OCI-LY7 (cell line): Measurements from ENCODE around the gene SERPINE2. TPM values are rescaled to one million over a fixed set of nuclear protein-coding genes. Genes with fewer than 3 reads are reported as not detected.
"Not testable (repeated sequence)": the region's sequence is repeated elsewhere in the genome, so short reads cannot be mapped to it uniquely, and the experiment has no call there.

Experiments used
- BruUV-seq: library from RNA; stranded (reverse); fragments of 400-500 nt; replicated peaks from 2 replicates; lab custom pipeline; 2021; lab: Mats Ljungman, UMichigan
- CTCF ChIA-PET: fragments of 300-600 bp; sonication (Branson Sonifier 250); formaldehyde crosslinking; loops from one replicate; lab custom pipeline; 2022; ENCODE audit warnings: antibody characterized with exemption; ENCODE audit not compliant: unreplicated experiment; lab: Charles Lee
- POLR2A ChIA-PET: fragments of 300-600 bp; sonication (Branson Sonifier 250); formaldehyde crosslinking; loops from one replicate; lab custom pipeline; 2022; ENCODE audit warnings: antibody characterized with exemption; lab: Charles Lee
- DNase-seq: peaks from one replicate; pipeline ENCODE4 v3.0.0-alpha.2; 2015; ENCODE audit warnings: low spot score
- H2AFZ ChIP-seq: fragments of 200-600 bp; sonication (generic), shearing (Covaris generic); 2 replicates; pipeline ENCODE4 v1.6.1; 2014; ENCODE audit warnings: mild to moderate bottlenecking, antibody characterized with exemption, low read length, moderate library complexity
- H3K27ac ChIP-seq: fragments of 200-600 bp; sonication (generic); 2 replicates; pipeline ENCODE4 v1.5.1; 2014; ENCODE audit warnings: mixed run types, low read depth, mild to moderate bottlenecking, moderate library complexity, low read length, inconsistent platforms; ENCODE audit not compliant: poor library complexity, severe bottlenecking
- H3K36me3 ChIP-seq: fragments of 200-600 bp; sonication (generic); 2 replicates; pipeline ENCODE4 v1.6.1; 2014; ENCODE audit warnings: mild to moderate bottlenecking, antibody characterized with exemption, low read length, moderate library complexity, mixed read lengths; ENCODE audit not compliant: insufficient read depth
- H3K4me1 ChIP-seq: fragments of 200-600 bp; sonication (generic); 2 replicates; pipeline ENCODE4 v1.5.1; 2014; ENCODE audit warnings: mild to moderate bottlenecking, low read length; ENCODE audit not compliant: insufficient read depth, poor library complexity, severe bottlenecking
- H3K4me2 ChIP-seq: fragments of 200-600 bp; sonication (generic); 2 replicates; pipeline ENCODE4 v1.6.1; 2014; ENCODE audit warnings: mild to moderate bottlenecking, low read length
- H3K4me3 ChIP-seq: fragments of 200-600 bp; sonication (generic); 2 replicates; pipeline ENCODE4 v1.5.1; 2014; ENCODE audit warnings: mild to moderate bottlenecking, low read depth, low read length; ENCODE audit not compliant: poor library complexity, severe bottlenecking
- H3K79me2 ChIP-seq: fragments of 200-600 bp; sonication (generic); 2 replicates; pipeline ENCODE4 v1.6.1; 2016; ENCODE audit warnings: low read depth, mild to moderate bottlenecking, low read length, moderate library complexity, mixed read lengths; ENCODE audit not compliant: insufficient read depth
- H3K9me2 ChIP-seq: fragments of 200-600 bp; sonication (generic); 2 replicates; pipeline ENCODE4 v1.6.1; 2016; ENCODE audit warnings: mild to moderate bottlenecking, low read length, mixed read lengths; ENCODE audit not compliant: insufficient read depth
- H3K9me3 ChIP-seq: fragments of 200-600 bp; sonication (generic); 2 replicates; pipeline ENCODE4 v1.6.1; 2014; ENCODE audit warnings: mild to moderate bottlenecking, mixed run types, low read length, mixed read lengths
- H4K20me1 ChIP-seq: fragments of 200-600 bp; sonication (generic); 2 replicates; pipeline ENCODE4 v1.6.1; 2014; ENCODE audit warnings: mild to moderate bottlenecking, antibody characterized with exemption, low read length, moderate library complexity, mixed read lengths; ENCODE audit not compliant: insufficient read depth
- EZH2phosphoT487 ChIP-seq: fragments of 200-600 bp; sonication (generic); IDR thresholded peaks from 2 replicates; pipeline ENCODE4 v1.6.1; 2018; ENCODE audit warnings: low read depth, borderline replicate concordance, mild to moderate bottlenecking, mixed run types, antibody characterized with exemption, low read length, moderate library complexity, mixed read lengths
- intact Hi-C: fragments of 100-400 bp; cut with micrococcal nuclease; formaldehyde crosslinking; loops from one replicate; pipeline ENCODE4 v1.10.0; 2022; ENCODE audit not compliant: unreplicated experiment
- total RNA-seq, 2 experiments: library from RNA; depleted of rRNA in 1 of 2; stranded (reverse); fragments of >200 nt in 1 of 2; shearing (Covaris generic) in 1 of 2; gene quantifications; 2 replicates each; pipeline ENCODE4 v1.2.3, GENCODE V29; 2014 to 2022
- TF ChIP-seq, protein P1 (sequence below): fragments of 200-600 bp; sonication (generic); conservative IDR thresholded peaks from 2 replicates; pipeline ENCODE4 v1.5.1; 2014; ENCODE audit warnings: mild to moderate bottlenecking, antibody characterized with exemption, low read length, moderate library complexity, mixed read lengths

SERPINE2 gene
- total RNA-seq, 2 experiments from 2014 or later: not detected

DNA sequence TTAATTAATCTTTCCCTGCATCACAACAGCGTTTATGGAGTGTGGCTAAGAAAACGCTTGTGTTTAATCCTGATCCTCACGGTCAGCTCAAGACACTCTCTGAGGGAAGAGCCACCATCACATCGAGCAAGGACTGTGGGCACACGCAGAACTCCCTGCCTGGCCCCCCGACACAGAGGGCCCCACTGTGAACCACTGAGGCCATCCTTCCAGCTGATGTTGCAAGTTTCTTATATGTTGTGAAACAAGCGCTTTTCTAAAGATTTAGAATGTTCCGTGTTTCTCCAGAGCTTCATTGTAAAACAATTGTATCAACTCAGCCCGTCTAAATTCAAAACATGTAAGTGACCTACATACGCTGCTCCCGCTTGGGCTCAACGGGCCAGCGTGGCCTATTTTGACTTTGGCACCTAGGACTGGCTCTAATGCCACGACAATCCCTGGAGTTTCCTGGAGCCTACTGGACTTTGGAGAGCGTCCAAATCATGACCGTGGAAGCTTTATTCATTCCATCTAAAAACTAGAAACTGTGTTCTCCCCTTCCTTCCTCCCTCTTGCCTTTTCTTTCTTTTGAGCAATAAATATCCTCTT is 34.9 kb downstream of the SERPINE2 start:
- H3K4me1 ChIP-seq: no peaks in the 10 kb centered on the region
- intact Hi-C loops: no loop called here
- H3K4me2 ChIP-seq: no peak overlapping the region
- no peaks in the 10 kb centered on the region for H3K9me3 ChIP-seq
- no peak overlapping the region for H3K4me3 ChIP-seq
- CTCF ChIA-PET: interaction anchor here (1.0 kb wide), 1 partner anchor 11 kb away, joined by 3 read pairs; no protein-coding TSS in a partner anchor
- H3K79me2 ChIP-seq: no peaks in the 10 kb centered on the region
- H2AFZ ChIP-seq: no peak overlapping the region
- DNase-seq: no peak
- no peak for TF ChIP-seq EZH2phosphoT487
- TF ChIP-seq, protein P1, sequence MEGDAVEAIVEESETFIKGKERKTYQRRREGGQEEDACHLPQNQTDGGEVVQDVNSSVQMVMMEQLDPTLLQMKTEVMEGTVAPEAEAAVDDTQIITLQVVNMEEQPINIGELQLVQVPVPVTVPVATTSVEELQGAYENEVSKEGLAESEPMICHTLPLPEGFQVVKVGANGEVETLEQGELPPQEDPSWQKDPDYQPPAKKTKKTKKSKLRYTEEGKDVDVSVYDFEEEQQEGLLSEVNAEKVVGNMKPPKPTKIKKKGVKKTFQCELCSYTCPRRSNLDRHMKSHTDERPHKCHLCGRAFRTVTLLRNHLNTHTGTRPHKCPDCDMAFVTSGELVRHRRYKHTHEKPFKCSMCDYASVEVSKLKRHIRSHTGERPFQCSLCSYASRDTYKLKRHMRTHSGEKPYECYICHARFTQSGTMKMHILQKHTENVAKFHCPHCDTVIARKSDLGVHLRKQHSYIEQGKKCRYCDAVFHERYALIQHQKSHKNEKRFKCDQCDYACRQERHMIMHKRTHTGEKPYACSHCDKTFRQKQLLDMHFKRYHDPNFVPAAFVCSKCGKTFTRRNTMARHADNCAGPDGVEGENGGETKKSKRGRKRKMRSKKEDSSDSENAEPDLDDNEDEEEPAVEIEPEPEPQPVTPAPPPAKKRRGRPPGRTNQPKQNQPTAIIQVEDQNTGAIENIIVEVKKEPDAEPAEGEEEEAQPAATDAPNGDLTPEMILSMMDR: no peak
- H3K27ac ChIP-seq: no peak overlapping the region
- H3K9me2 ChIP-seq: no peaks in the 10 kb centered on the region
- no peaks in the 10 kb centered on the region for H4K20me1 ChIP-seq
- POLR2A ChIA-PET: interaction anchor here (0.6 kb wide), 2 partner anchors 241 to 859 kb away, joined by 3 to 6 read pairs; no protein-coding TSS in a partner anchor
- H3K36me3 ChIP-seq: no peaks in the 10 kb centered on the region
- no TSS peak for BruUV-seq

- intact Hi-C loops, CTCF ChIA-PET, H3K79me2 ChIP-seq, H3K4me1 ChIP-seq, H4K20me1 ChIP-seq, H3K9me2 ChIP-seq, H3K9me3 ChIP-seq, DNase-seq, H2AFZ ChIP-seq, H3K4me2 ChIP-seq, H3K4me3 ChIP-seq, BruUV-seq, H3K27ac ChIP-seq, H3K36me3 ChIP-seq: not testable (repeated sequence)
- POLR2A ChIA-PET: interaction anchor here (1.6 kb wide), 1 partner anchor 14 kb away, joined by 3 read pairs; no protein-coding TSS in a partner anchor
Measured at GRCh38 chr2:224000662-224001061, 38.4 kb downstream of the SERPINE2 start.

- H3K9me2 ChIP-seq: no peaks in the 10 kb centered on the region
- intact Hi-C loops: no loop called here
- no peak overlapping the region for H3K27ac ChIP-seq
- no peak overlapping the region for H3K4me3 ChIP-seq
- no peaks in the 10 kb centered on the region for H3K79me2 ChIP-seq
- ChIA-PET CTCF (no interaction called here), POLR2A (interaction anchor here (0.6 to 1.6 kb wide), 3 partner anchors 8 to 73 kb away, joined by 3 read pairs; no protein-coding TSS in a partner anchor)
- H3K4me1 ChIP-seq: no peaks in the 10 kb centered on the region
- no peaks in the 10 kb centered on the region for H4K20me1 ChIP-seq
- no TSS peak for BruUV-seq
- DNase-seq: no peak
- no peak overlapping the region for H3K4me2 ChIP-seq
- no peaks in the 10 kb centered on the region for H3K9me3 ChIP-seq
- TF ChIP-seq, protein P1: no peak
- TF ChIP-seq EZH2phosphoT487: no peak
- no peaks in the 10 kb centered on the region for H3K36me3 ChIP-seq
- H2AFZ ChIP-seq: no peak overlapping the region
Measured at GRCh38 chr2:223999862-224000261, 39.2 kb downstream of the SERPINE2 start.
